Activated CD8-positive, alpha-beta memory T cell treated with anti-CD3 and anti-CD28 coated beads for 24 hours (primary cell): Measurements from ENCODE around the gene ALDH3A1.

Experiments
- DNase-seq: peaks from one replicate; pipeline ENCODE4 v3.0.0-alpha.2; 2020

ALDH3A1 gene

DNA sequence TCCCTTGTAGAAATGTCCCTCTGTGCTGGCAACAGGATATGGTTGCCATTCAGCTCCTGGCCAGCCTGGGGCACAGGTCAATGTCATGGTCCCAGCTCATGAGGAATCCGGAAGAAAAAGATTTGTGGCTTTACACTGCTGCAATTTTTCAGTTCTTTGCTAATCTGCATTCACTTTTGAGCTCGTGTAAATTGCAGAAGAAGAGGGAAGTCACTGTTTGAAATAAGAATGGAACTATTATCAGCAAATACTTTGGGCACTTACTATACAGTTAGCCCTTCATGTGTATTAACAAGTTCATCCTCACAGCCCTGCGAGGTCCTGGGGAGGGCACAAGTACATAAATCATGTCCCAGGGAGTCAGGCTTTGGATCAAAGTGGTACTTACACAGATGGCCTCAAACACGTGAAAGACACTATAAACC, 45.9 kb downstream of the ALDH3A1 start:
- no peak for DNase-seq
